Panc1 (cell line): ENCODE results near the gene GDPD3. TPM values are rescaled to one million over a fixed set of nuclear protein-coding genes. Genes with fewer than 3 reads are reported as not detected.

Experiments
- ATAC-seq: fragments of 200-7000 bp; cut with Tn5 transposase; 2 replicates; pipeline ENCODE4 v1.9.1; 2020; ENCODE audit warnings: mild to moderate bottlenecking, moderate library complexity
- BruUV-seq: library from RNA; stranded (reverse); fragments of 400-500 nt; replicated peaks from 2 replicates; lab custom pipeline; 2021; lab: Mats Ljungman, UMichigan
- CTCF ChIA-PET: fragments of 300-600 bp; sonication (Branson Sonifier 250); formaldehyde crosslinking; loops from one replicate; lab custom pipeline; 2022; ENCODE audit warnings: antibody characterized with exemption; lab: Charles Lee
- POLR2A ChIA-PET: fragments of 300-600 bp; sonication (Branson Sonifier 250); formaldehyde crosslinking; loops from one replicate; lab custom pipeline; 2022; ENCODE audit warnings: antibody characterized with exemption; lab: Charles Lee
- DNase-seq: peaks from one replicate; pipeline ENCODE4 v3.0.0-alpha.2; 2010; ENCODE audit warnings: low read depth, low spot score
- H3K27ac ChIP-seq: 2 replicates; pipeline ENCODE4 v1.5.1; 2011; ENCODE audit warnings: mild to moderate bottlenecking, low read length, inconsistent platforms
- H3K27me3 ChIP-seq: fragments of 200-500 bp; sonication (Bioruptor generic); 2 replicates; pipeline ENCODE4 v1.6.0; 2014; ENCODE audit warnings: low read length, inconsistent platforms; ENCODE audit not compliant: control insufficient read depth, insufficient read depth
- H3K36me3 ChIP-seq: fragments of 200-500 bp; sonication (Bioruptor generic); 2 replicates; pipeline ENCODE4 v1.5.1; 2014; ENCODE audit warnings: inconsistent platforms, mild to moderate bottlenecking, low read length, moderate library complexity; ENCODE audit not compliant: control insufficient read depth, insufficient read depth
- H3K4me1 ChIP-seq: 2 replicates; pipeline ENCODE4 v1.5.1; 2011; ENCODE audit warnings: inconsistent platforms, mild to moderate bottlenecking, low read length, moderate library complexity; ENCODE audit not compliant: control insufficient read depth, insufficient read depth
- H3K4me3 ChIP-seq, 2 experiments: 2 replicates each; pipeline ENCODE4 v1.5.1; 2011 to 2012; ENCODE audit warnings: low read depth in 2 of 2, low read length in 2 of 2, mild to moderate bottlenecking in 2 of 2, inconsistent platforms in 1 of 2, moderate library complexity in 1 of 2
- H3K9me3 ChIP-seq: fragments of 200-500 bp; sonication (Bioruptor generic); 2 replicates; pipeline ENCODE4 v1.5.1; 2014; ENCODE audit warnings: low read depth, mild to moderate bottlenecking, inconsistent platforms, low read length, moderate library complexity; ENCODE audit not compliant: control insufficient read depth, insufficient read depth
- POLR2AphosphoS5 ChIP-seq: IDR thresholded peaks from 2 replicates; pipeline ENCODE4 v1.6.1; 2012; ENCODE audit warnings: mild to moderate bottlenecking, low read depth, low read length, moderate library complexity
- SIN3A ChIP-seq: IDR thresholded peaks from 2 replicates; pipeline ENCODE4 v1.6.1; 2012; ENCODE audit warnings: low read depth, mild to moderate bottlenecking, low read length, moderate library complexity, borderline replicate concordance; ENCODE audit not compliant: insufficient read depth
- TCF7L2 ChIP-seq: IDR thresholded peaks from 2 replicates; pipeline ENCODE4 v1.6.1; 2011; ENCODE audit warnings: mild to moderate bottlenecking, low read depth, low read length, inconsistent platforms
- in situ Hi-C: cut with HindIII; loops from 2 replicates; pipeline ENCODE4 v1.10.0; 2016; ENCODE audit warnings: low sequenced_read_pairs, low pct_unique_long_range_greater_than_20kb
- intact Hi-C: fragments of 100-400 bp; cut with micrococcal nuclease; formaldehyde crosslinking; loops from one replicate; pipeline ENCODE4 v1.10.0; 2022; ENCODE audit not compliant: unreplicated experiment
- total RNA-seq: library from RNA; stranded (reverse); gene quantifications from one replicate; pipeline ENCODE4 v1.2.1, GENCODE V29; 2021; ENCODE audit not compliant: unreplicated experiment
- TF ChIP-seq, protein P1 (sequence below): fragments of 450-650 bp; IDR thresholded peaks from 2 replicates; pipeline ENCODE4 v1.5.1; 2017; ENCODE audit warnings: mild to moderate bottlenecking
- TF ChIP-seq, protein P2 (sequence below), 2 experiments: IDR thresholded peaks; 2 replicates each; pipeline ENCODE4 v1.6.1; 2011 to 2012; ENCODE audit warnings: low read depth in 2 of 2, control low read depth in 1 of 2, low read length in 1 of 2, mild to moderate bottlenecking in 1 of 2, moderate library complexity in 1 of 2; ENCODE audit not compliant: insufficient read depth in 1 of 2

GDPD3 gene
- total RNA-seq, 1 experiment from 2014 or later: 2.5 TPM

DNA sequence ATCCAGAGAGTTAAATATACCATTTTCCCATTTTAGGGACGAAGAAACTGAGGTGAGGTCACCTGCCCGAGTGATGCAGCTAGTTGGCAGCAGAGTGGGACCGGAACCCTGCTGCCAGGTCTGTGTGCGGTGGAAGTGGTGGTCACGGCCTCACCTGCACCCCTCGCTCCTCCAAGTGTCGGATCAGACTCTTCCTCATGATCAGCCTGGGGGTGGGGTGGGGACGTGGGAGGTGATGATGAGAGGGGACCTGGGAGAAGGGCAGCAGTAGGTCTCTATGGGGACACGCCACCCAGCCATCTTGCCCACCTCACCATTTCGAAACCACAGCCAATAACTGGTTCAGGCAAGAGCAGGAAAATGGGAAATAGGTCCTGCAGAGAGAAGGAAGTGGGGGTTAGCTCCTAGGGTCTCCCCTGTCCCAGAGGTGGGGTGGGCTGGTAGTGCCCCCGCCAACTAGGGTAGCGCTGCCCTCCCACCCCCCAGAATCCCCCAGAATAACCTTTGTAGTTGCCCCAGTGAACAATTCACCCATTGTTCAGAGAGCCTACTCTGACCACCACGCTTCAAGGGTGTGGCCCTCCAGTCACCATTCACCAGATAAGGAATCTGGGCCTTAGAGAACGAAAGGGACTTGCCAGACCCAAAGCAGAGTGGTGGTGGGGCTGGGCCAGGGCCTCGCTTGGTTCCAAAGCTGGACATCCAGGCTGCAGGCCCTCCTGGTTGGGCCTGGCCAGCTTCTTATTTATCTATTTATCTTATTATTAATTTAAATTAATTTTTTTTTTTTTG, 5.1 kb downstream of the GDPD3 start:
- ChIA-PET CTCF (no interaction called here), POLR2A (no interaction called here)
- no peaks in the 10 kb centered on the region for H3K4me1 ChIP-seq
- no peak for DNase-seq
- no peaks in the 10 kb centered on the region for H3K36me3 ChIP-seq
- intact Hi-C loops (no loop called here), in situ Hi-C loops (no loop called here)
- H3K4me3 ChIP-seq: no peak overlapping the region
- no TSS peak for BruUV-seq
- H3K27ac ChIP-seq: no peak overlapping the region
- H3K9me3 ChIP-seq: no peaks in the 10 kb centered on the region
- no peaks in the 10 kb centered on the region for H3K27me3 ChIP-seq
- ATAC-seq: no peak
- TF ChIP-seq, protein P1, sequence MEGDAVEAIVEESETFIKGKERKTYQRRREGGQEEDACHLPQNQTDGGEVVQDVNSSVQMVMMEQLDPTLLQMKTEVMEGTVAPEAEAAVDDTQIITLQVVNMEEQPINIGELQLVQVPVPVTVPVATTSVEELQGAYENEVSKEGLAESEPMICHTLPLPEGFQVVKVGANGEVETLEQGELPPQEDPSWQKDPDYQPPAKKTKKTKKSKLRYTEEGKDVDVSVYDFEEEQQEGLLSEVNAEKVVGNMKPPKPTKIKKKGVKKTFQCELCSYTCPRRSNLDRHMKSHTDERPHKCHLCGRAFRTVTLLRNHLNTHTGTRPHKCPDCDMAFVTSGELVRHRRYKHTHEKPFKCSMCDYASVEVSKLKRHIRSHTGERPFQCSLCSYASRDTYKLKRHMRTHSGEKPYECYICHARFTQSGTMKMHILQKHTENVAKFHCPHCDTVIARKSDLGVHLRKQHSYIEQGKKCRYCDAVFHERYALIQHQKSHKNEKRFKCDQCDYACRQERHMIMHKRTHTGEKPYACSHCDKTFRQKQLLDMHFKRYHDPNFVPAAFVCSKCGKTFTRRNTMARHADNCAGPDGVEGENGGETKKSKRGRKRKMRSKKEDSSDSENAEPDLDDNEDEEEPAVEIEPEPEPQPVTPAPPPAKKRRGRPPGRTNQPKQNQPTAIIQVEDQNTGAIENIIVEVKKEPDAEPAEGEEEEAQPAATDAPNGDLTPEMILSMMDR: no peak
- TF ChIP-seq POLR2AphosphoS5 (no peak), TCF7L2 (no peak), SIN3A (no peak)
- TF ChIP-seq, protein P2, sequence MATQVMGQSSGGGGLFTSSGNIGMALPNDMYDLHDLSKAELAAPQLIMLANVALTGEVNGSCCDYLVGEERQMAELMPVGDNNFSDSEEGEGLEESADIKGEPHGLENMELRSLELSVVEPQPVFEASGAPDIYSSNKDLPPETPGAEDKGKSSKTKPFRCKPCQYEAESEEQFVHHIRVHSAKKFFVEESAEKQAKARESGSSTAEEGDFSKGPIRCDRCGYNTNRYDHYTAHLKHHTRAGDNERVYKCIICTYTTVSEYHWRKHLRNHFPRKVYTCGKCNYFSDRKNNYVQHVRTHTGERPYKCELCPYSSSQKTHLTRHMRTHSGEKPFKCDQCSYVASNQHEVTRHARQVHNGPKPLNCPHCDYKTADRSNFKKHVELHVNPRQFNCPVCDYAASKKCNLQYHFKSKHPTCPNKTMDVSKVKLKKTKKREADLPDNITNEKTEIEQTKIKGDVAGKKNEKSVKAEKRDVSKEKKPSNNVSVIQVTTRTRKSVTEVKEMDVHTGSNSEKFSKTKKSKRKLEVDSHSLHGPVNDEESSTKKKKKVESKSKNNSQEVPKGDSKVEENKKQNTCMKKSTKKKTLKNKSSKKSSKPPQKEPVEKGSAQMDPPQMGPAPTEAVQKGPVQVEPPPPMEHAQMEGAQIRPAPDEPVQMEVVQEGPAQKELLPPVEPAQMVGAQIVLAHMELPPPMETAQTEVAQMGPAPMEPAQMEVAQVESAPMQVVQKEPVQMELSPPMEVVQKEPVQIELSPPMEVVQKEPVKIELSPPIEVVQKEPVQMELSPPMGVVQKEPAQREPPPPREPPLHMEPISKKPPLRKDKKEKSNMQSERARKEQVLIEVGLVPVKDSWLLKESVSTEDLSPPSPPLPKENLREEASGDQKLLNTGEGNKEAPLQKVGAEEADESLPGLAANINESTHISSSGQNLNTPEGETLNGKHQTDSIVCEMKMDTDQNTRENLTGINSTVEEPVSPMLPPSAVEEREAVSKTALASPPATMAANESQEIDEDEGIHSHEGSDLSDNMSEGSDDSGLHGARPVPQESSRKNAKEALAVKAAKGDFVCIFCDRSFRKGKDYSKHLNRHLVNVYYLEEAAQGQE (IDR thresholded peaks at IDR 0.05; ENCODE audit: insufficient read depth in 1 of 2, low read depth in 2 of 2, low read length in 1 of 2): no peak

DNA sequence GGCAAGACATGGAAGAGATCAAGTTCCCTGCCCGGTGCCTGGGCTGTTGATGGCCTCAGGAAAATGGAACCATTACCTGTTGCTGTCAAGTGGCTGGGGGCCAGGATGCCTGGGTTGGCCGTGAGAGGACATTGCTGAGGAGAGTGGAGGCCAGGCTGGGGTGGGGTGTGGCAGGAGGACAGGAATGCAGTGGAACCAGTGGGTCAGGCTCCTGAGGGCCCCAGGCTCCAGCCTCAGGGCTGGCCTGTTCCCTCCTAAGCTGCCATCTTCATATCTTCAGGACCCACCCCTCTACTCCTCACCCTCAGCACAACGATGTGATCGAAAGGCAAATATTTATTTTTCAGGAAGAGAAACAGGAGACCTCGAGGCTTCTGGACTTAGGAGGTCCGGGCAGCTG, 8.8 kb downstream of the GDPD3 start:
- TF ChIP-seq POLR2AphosphoS5: no peak
- no peak for TF ChIP-seq SIN3A
- TF ChIP-seq, protein P2 (IDR thresholded peaks at IDR 0.05; ENCODE audit: insufficient read depth in 1 of 2, low read depth in 2 of 2, low read length in 1 of 2): no peak
- no peak for TF ChIP-seq TCF7L2
- TF ChIP-seq, protein P1: no peak
- POLR2A ChIA-PET: no interaction called here
- no peaks in the 10 kb centered on the region for H3K27me3 ChIP-seq

More for the DNA sequence above, 8.8 kb downstream of the GDPD3 start:
- BruUV-seq: no TSS peak
- Histone ChIP-seq H3K9me3 (no peaks in the 10 kb centered on the region), H3K4me3 (no peak overlapping the region), H3K27ac (no peak overlapping the region), H3K36me3 (no peaks in the 10 kb centered on the region), H3K4me1 (no peaks in the 10 kb centered on the region)
- intact Hi-C loops: no loop called here
- DNase-seq (no peak), ATAC-seq (no peak)
- in situ Hi-C loops: no loop called here
- CTCF ChIA-PET: interaction anchor here (1.2 kb wide), 1 partner anchor 12 kb away, joined by 3 read pairs; the partner anchor contains the start of gene TBX6
